Ovary (tissue), 3 donors: ENCODE measurements around the gene NCR1.

Experiments
- EP300 ChIP-seq: sonication (generic); formaldehyde crosslinking; IDR thresholded peaks from one replicate; pipeline ENCODE4 v1.6.1; 2017; ENCODE audit warnings: antibody characterized with exemption
- POLR2A ChIP-seq: fragments of 450-650 bp; IDR thresholded peaks from one replicate; pipeline ENCODE4 v1.6.1; 2017; ENCODE audit warnings: antibody characterized with exemption, mild to moderate bottlenecking, moderate library complexity
- TF ChIP-seq, protein P1 (sequence below), 3 donors: fragments of 450-650 bp in 2 of 3; fragments of 200-600 bp in 1 of 3; IDR thresholded peaks; one replicate each; pipeline versions ENCODE4 v1.5.1 to v1.8.0; 2016 to 2022; ENCODE audit warnings: antibody characterized with exemption in 3 of 3, mild to moderate bottlenecking in 1 of 3
- donor health status: DM: no; HTN: no; CAD: no.

- TF ChIP-seq, protein P1, sequence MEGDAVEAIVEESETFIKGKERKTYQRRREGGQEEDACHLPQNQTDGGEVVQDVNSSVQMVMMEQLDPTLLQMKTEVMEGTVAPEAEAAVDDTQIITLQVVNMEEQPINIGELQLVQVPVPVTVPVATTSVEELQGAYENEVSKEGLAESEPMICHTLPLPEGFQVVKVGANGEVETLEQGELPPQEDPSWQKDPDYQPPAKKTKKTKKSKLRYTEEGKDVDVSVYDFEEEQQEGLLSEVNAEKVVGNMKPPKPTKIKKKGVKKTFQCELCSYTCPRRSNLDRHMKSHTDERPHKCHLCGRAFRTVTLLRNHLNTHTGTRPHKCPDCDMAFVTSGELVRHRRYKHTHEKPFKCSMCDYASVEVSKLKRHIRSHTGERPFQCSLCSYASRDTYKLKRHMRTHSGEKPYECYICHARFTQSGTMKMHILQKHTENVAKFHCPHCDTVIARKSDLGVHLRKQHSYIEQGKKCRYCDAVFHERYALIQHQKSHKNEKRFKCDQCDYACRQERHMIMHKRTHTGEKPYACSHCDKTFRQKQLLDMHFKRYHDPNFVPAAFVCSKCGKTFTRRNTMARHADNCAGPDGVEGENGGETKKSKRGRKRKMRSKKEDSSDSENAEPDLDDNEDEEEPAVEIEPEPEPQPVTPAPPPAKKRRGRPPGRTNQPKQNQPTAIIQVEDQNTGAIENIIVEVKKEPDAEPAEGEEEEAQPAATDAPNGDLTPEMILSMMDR (IDR thresholded peaks at IDR 0.05), result no peak
- TF ChIP-seq POLR2A (no peak), EP300 (no peak)
Measured at GRCh38 chr19:54905803-54906511, at the start of gene NCR1.
